ENCODE measurements around the gene ANO2. TPM values are rescaled to one million over a fixed set of nuclear protein-coding genes. Genes with fewer than 3 reads are reported as not detected.

Gene ANO2
- total RNA-seq, 1 experiment from 2014 or later = 0.68 TPM

DNA sequence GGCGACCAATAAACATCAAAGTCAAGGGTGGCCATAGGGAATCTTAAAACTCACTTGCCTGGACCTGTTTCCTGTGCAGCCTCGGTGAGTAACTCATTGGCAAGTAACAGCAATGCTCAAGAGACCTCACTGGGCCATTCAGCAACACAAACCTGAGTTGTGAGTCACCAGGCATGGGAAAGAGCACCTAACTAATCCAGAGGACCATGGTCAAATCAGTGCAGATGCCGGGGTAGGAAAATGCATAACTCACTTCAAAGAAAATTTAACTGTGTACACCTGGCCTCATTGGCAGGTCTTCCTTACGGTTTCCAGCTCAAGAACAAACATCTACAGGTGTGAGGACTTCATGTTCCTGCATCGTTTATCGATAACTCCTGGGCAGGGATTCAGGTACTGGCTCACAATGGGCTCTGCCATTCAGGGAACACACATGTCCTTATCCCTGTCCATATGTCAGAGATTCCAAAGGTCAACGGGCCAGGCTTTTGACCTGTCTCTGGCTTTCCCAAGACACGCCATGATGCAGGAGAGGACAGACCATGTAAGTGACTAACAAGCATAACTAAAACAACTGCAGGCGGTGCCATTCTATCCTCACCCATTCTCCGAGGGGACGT lies 211.8 kb downstream of the ANO2 start:
- DNase-seq = no peak
- Histone ChIP-seq H3K27me3 (replicated peaks; ENCODE audit: control insufficient read depth, insufficient read depth, low read length) (no peaks in the 10 kb centered on the region), H3K36me3 (ENCODE audit: control insufficient read depth, insufficient read depth, low read length) (no peaks in the 10 kb centered on the region), H3K9me3 (no peaks in the 10 kb centered on the region), H3K4me3 (ENCODE audit: low read depth, low read length) (no peak overlapping the region), H3K4me1 (no peaks in the 10 kb centered on the region)
- no peak overlapping the region for H3K27ac Mint-ChIP-seq (ENCODE audit: unreplicated experiment)
- TF ChIP-seq, protein P1, sequence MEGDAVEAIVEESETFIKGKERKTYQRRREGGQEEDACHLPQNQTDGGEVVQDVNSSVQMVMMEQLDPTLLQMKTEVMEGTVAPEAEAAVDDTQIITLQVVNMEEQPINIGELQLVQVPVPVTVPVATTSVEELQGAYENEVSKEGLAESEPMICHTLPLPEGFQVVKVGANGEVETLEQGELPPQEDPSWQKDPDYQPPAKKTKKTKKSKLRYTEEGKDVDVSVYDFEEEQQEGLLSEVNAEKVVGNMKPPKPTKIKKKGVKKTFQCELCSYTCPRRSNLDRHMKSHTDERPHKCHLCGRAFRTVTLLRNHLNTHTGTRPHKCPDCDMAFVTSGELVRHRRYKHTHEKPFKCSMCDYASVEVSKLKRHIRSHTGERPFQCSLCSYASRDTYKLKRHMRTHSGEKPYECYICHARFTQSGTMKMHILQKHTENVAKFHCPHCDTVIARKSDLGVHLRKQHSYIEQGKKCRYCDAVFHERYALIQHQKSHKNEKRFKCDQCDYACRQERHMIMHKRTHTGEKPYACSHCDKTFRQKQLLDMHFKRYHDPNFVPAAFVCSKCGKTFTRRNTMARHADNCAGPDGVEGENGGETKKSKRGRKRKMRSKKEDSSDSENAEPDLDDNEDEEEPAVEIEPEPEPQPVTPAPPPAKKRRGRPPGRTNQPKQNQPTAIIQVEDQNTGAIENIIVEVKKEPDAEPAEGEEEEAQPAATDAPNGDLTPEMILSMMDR (IDR thresholded peaks at IDR 0.05; ENCODE audit: insufficient read depth in 1 of 2, low read depth in 1 of 2, low read length in 1 of 2, severe bottlenecking in 1 of 2, unreplicated experiment in 1 of 2) = no peak
- no peaks in the 10 kb centered on the region for H3K9me3 Mint-ChIP-seq (ENCODE audit: unreplicated experiment)
- no peak overlapping the region for H3K4me3 Mint-ChIP-seq (ENCODE audit: unreplicated experiment)
- POLR2A ChIA-PET = no interaction called here
- no peaks in the 10 kb centered on the region for H3K27me3 Mint-ChIP-seq (ENCODE audit: insufficient read depth, unreplicated experiment)
- peaks cover 5% of the 10 kb centered on the region for H3K4me1 Mint-ChIP-seq (ENCODE audit: low read depth, unreplicated experiment)
- BruUV-seq (replicated peaks) = no TSS peak
- H3K36me3 Mint-ChIP-seq (ENCODE audit: insufficient read depth, unreplicated experiment) = no peaks in the 10 kb centered on the region
- CTCF ChIA-PET = no interaction called here
- intact Hi-C loops (cut with micrococcal nuclease; ENCODE audit: unreplicated experiment) = no loop called here

DNA sequence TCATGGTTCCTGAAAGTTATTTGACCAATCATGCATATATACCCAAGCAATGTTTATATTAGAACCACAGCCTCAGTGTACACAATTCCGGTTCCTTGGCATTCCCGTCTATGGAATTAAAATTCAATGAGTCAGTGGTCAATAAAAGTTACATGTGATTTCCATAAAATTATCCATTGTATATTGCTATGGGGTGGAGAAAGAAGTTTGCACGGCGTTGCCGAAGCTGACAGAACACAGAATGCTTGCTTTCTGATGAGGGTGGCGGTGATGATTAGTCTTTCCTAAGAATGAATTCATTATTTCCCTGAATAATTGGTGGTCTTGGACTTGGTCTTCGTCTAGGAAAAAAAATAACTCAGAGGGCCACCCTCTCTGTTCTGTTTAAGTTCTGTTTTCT lies 214.1 kb downstream of the ANO2 start:
- H3K27me3 Mint-ChIP-seq (ENCODE audit: insufficient read depth, unreplicated experiment) = no peaks in the 10 kb centered on the region
- intact Hi-C loops (cut with micrococcal nuclease; ENCODE audit: unreplicated experiment) = no loop called here
- H3K4me3 Mint-ChIP-seq (ENCODE audit: unreplicated experiment) = no peak overlapping the region
- no peak overlapping the region for H3K4me3 ChIP-seq (ENCODE audit: low read depth, low read length)
- H3K4me1 ChIP-seq = no peaks in the 10 kb centered on the region
- BruUV-seq (replicated peaks) = no TSS peak
- no peaks in the 10 kb centered on the region for H3K36me3 Mint-ChIP-seq (ENCODE audit: insufficient read depth, unreplicated experiment)
- no peaks in the 10 kb centered on the region for H3K27me3 ChIP-seq (replicated peaks; ENCODE audit: control insufficient read depth, insufficient read depth, low read length)
- TF ChIP-seq, protein P1 (IDR thresholded peaks at IDR 0.05; ENCODE audit: insufficient read depth in 1 of 2, low read depth in 1 of 2, low read length in 1 of 2, severe bottlenecking in 1 of 2, unreplicated experiment in 1 of 2) = no peak
- no peaks in the 10 kb centered on the region for H3K9me3 ChIP-seq
- H3K4me1 Mint-ChIP-seq (ENCODE audit: low read depth, unreplicated experiment) = no peaks in the 10 kb centered on the region
- no peaks in the 10 kb centered on the region for H3K36me3 ChIP-seq (ENCODE audit: control insufficient read depth, insufficient read depth, low read length)
- no peaks in the 10 kb centered on the region for H3K9me3 Mint-ChIP-seq (ENCODE audit: unreplicated experiment)
- ChIA-PET POLR2A (no interaction called here), CTCF (no interaction called here)
- DNase-seq = no peak
- H3K27ac Mint-ChIP-seq (ENCODE audit: unreplicated experiment) = no peak overlapping the region

DNA sequence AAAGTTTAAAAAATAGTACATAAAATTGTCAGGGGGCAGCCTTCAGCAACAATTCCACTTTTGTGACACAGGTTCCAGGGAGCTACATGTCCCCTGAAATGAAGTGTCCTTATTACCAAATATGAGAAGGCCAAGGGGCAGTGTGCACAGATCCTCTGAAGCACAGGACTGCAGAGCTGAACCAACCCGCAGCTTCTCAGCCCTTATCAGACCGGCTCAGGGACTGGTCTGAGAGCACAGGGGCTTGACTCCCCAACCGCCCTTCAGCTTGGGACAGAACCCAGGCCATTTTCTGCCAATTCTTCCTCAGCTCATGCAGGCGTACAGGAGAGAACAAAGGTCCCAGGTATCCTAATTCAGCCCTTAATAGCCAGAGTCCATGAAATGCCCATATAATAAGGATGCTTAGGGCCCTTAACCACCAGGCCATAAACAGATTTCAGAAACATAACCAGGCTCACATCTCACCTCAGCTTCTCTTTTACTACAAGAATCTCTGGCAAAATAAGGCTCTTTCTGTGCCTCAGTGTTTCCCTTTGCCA lies 221.3 kb downstream of the ANO2 start:
- no peaks in the 10 kb centered on the region for H3K27me3 ChIP-seq (replicated peaks; ENCODE audit: control insufficient read depth, insufficient read depth, low read length)
- Mint-ChIP-seq H3K4me3 (ENCODE audit: unreplicated experiment) (no peak overlapping the region), H3K27me3 (ENCODE audit: insufficient read depth, unreplicated experiment) (no peaks in the 10 kb centered on the region), H3K9me3 (ENCODE audit: unreplicated experiment) (no peaks in the 10 kb centered on the region), H3K27ac (ENCODE audit: unreplicated experiment) (no peak overlapping the region), H3K4me1 (ENCODE audit: low read depth, unreplicated experiment) (no peaks in the 10 kb centered on the region), H3K36me3 (ENCODE audit: insufficient read depth, unreplicated experiment) (no peaks in the 10 kb centered on the region)
- no TSS peak for BruUV-seq (replicated peaks)
- no peaks in the 10 kb centered on the region for H3K9me3 ChIP-seq
- DNase-seq = no peak
- intact Hi-C loops (cut with micrococcal nuclease; ENCODE audit: unreplicated experiment) = no loop called here
- POLR2A ChIA-PET = no interaction called here
- TF ChIP-seq, protein P1 (IDR thresholded peaks at IDR 0.05; ENCODE audit: insufficient read depth in 1 of 2, low read depth in 1 of 2, low read length in 1 of 2, severe bottlenecking in 1 of 2, unreplicated experiment in 1 of 2) = no peak
- no peaks in the 10 kb centered on the region for H3K36me3 ChIP-seq (ENCODE audit: control insufficient read depth, insufficient read depth, low read length)
- H3K4me1 ChIP-seq = no peaks in the 10 kb centered on the region
- CTCF ChIA-PET = interaction anchor here (0.6 to 1.7 kb wide), 2 partner anchors 22 to 243 kb away, joined by 4 read pairs; no protein-coding TSS in a partner anchor
- no peak overlapping the region for H3K4me3 ChIP-seq (ENCODE audit: low read depth, low read length)
